B cell (primary cell): Measurements from ENCODE around the gene ELMO1.

Source experiments
- CTCF ChIP-seq: fragments of 200-600 bp; IDR thresholded peaks from one replicate; pipeline ENCODE4 v1.8.0; 2022; ENCODE audit warnings: antibody characterized with exemption, mild to moderate bottlenecking
- EZH2 ChIP-seq: IDR thresholded peaks from 2 replicates; pipeline ENCODE4 v1.6.1; 2012; ENCODE audit warnings: borderline replicate concordance, low read depth, mild to moderate bottlenecking, moderate library complexity, low read length; ENCODE audit not compliant: insufficient read depth, poor library complexity, severe bottlenecking

- no peak for TF ChIP-seq CTCF
- TF ChIP-seq EZH2 = no peak
These were observed 243.2 kb downstream of the ELMO1 start for GRCh38 chr7:37205451-37205850.
